ENCODE results near the gene IL27RA. TPM values are rescaled to one million over a fixed set of nuclear protein-coding genes. Genes with fewer than 3 reads are reported as not detected.
A peak's percentile ranks its signal among the peaks of the same experiment; 100 is the strongest.

IL27RA gene
- total and polyA plus RNA-seq, 11 donors = 2.4 to 8.2 (median 4.2) TPM

DNA sequence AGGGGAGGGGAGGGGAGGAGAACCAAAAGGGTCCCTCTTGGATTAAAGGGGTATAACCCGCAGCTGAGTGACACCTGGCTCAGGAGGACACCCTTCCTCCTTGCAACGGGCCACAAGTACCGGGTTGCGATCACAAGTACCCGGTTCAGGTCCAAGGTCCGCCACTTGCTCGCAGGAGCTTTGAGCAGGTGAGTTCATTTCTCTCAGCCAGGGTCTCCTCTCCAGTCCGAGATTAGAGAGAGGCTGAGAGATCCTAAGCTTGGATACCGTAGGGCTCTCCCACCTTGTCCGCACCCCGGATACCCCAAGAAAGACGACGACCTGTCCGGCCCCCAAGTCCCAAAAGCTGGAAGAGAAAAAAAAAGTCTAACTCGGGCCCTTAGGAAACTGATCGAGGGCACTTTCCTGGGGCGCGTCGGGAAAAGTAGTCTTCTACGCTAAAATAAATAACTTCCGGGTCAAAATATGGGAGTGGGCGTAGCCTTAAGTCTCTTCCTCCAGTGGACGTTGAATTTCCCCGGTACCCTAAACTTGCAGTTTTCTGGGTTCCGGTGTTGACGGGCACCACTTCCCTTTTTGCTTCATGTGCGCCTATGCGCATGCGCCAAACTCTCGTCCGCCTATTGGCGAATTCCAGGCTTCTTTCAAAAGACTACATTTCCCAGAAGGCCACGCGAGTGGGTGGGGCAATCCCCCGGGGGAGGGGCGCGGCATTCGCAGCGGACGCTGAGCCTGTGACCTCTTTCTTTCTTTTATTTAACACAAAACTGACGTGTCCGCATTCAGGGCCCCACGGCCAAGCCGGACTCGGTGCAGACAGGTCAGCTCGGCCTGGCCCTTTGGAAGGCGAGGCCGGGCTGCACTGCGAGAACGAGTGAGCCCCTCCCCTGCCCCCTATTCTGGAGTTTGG is 49.6 kb downstream of the IL27RA start:
- peak overlapping the region; percentile 81 to 97 (median 92) for H3K27ac ChIP-seq
- no peaks in the 10 kb centered on the region for H3K27me3 ChIP-seq
- peak in 1 of 2 donors; percentile 85 for TF ChIP-seq POLR2A (IDR thresholded peaks at IDR 0.05)
- TF ChIP-seq, protein P1, sequence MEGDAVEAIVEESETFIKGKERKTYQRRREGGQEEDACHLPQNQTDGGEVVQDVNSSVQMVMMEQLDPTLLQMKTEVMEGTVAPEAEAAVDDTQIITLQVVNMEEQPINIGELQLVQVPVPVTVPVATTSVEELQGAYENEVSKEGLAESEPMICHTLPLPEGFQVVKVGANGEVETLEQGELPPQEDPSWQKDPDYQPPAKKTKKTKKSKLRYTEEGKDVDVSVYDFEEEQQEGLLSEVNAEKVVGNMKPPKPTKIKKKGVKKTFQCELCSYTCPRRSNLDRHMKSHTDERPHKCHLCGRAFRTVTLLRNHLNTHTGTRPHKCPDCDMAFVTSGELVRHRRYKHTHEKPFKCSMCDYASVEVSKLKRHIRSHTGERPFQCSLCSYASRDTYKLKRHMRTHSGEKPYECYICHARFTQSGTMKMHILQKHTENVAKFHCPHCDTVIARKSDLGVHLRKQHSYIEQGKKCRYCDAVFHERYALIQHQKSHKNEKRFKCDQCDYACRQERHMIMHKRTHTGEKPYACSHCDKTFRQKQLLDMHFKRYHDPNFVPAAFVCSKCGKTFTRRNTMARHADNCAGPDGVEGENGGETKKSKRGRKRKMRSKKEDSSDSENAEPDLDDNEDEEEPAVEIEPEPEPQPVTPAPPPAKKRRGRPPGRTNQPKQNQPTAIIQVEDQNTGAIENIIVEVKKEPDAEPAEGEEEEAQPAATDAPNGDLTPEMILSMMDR (IDR thresholded peaks at IDR 0.05) = no peak
- H3K9me3 ChIP-seq = no peaks in the 10 kb centered on the region
- peaks cover 4 to 31% (median 17%) of the 10 kb centered on the region in 12 donors for H3K4me1 ChIP-seq
- peak; percentile 92 to 98 (median 94) for ATAC-seq
- peak; percentile 98 to 100 (median 99) for DNase-seq
- no peaks in the 10 kb centered on the region for H3K36me3 ChIP-seq
- intact Hi-C loops (cut with DNase I) = loop anchor here in 3 of 10 donors (5.0 to 10.0 kb wide), 2 partner anchors 36 to 306 kb away; partner anchors contain the start of genes PRKACA (in 3 of the 3) and C19orf53 (in 1 of the 3)
- WGBS, 4 donors = 0 to 1% (median 0%) methylated on average over 48 to 50 of the region's 50 CpGs
- peak overlapping the region; percentile 27 to 95 (median 72) for H3K4me3 ChIP-seq

DNA sequence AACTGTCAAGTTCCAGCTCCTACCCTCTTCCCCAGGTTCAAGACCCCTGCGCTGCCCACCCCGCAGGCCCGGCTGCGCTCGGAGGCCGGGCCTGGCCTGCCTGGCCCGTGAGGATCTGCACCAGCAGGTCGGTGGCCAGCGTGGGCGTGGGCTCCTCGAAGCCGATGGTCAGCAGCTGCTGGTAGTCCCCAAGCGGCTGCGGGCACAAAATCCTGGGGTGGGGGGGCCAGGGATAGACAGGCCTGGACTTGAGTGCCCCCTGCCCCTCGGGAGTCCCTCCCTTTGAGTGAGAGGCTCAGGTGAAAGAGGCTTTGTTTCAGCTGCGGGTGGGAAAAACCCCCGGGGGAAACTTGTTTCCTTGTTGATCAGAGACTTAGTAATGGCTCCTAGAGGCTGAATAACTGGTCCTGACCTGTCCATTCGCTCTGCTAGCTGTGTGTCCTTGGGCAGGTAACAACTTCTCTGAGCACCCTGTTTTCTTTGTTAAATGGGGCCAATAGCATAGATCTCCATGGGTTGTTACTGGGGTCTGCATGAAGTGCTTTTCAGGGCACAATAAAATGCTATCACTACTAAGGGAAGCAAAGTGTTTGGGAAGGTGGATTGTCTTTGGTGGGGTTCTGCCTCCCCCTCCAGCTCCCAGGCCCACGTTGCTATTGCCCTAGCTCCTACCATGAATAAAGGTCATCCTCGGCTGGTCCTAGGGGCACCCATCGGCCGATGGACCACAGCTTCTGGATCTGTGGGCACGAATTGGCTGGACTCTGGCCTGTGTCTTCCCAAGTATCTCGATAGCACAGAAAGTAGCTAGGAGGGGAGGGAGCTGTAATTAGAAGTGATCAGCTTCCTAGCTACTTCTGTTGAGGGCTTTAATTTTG is 50.5 kb downstream of the IL27RA start:
- Histone ChIP-seq H3K9me3 (no peaks in the 10 kb centered on the region), H3K27ac (peak overlapping the region; percentile 81 to 97 (median 92)), H3K36me3 (peaks cover 0 to 5% (median 0%) of the 10 kb centered on the region in 9 donors), H3K27me3 (no peaks in the 10 kb centered on the region), H3K4me1 (peaks cover 4 to 31% (median 17%) of the 10 kb centered on the region in 12 donors), H3K4me3 (peak overlapping the region; percentile 27 to 95 (median 72))
- intact Hi-C loops (cut with DNase I) = loop anchor here in 3 of 10 donors (5.0 to 10.0 kb wide), 2 partner anchors 35 to 307 kb away; partner anchors contain the start of genes PRKACA (in 3 of the 3) and C19orf53 (in 1 of the 3)
- 16 to 22% (median 20%) methylated on average over 23 to 24 of the region's 24 CpGs for WGBS, 4 donors
- no peak for TF ChIP-seq POLR2A (IDR thresholded peaks at IDR 0.05)
- TF ChIP-seq, protein P1 (IDR thresholded peaks at IDR 0.05) = no peak
- peak in 1 of 4 donors; percentile 40 for ATAC-seq
- peak in 3 of 5 donors; percentile 55 to 76 (median 56) for DNase-seq

DNA sequence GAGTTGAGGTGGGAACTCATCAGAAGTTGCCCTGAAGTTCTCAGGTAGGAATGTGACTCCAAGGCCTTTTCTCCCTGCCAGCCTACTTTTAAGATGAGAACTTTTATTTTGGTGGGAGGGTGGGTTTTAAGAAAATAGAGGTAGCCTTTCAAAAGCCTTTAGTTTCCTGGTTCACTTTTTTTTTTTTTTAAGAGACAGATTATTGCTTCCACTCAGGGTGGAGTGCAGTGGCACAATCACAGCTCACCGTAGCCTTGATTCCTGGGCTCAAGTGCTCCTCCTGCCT is 51.1 kb downstream of the IL27RA start:
- Histone ChIP-seq H3K27ac (peak overlapping the region in 6 of 12 donors; percentile 81 to 96 (median 92)), H3K4me1 (peaks cover 4 to 31% (median 17%) of the 10 kb centered on the region in 12 donors), H3K36me3 (peaks cover 0 to 9% (median 3%) of the 10 kb centered on the region in 9 donors), H3K9me3 (no peaks in the 10 kb centered on the region), H3K4me3 (peak overlapping the region in 7 of 12 donors; percentile 61 to 95 (median 73)), H3K27me3 (no peaks in the 10 kb centered on the region)
- TF ChIP-seq, protein P1 (IDR thresholded peaks at IDR 0.05) = no peak
- no peak for TF ChIP-seq POLR2A (IDR thresholded peaks at IDR 0.05)
- ATAC-seq (no peak), DNase-seq (no peak)
- intact Hi-C loops (cut with DNase I) = loop anchor here in 3 of 10 donors (5.0 to 10.0 kb wide), 2 partner anchors 35 to 308 kb away; partner anchors contain the start of genes PRKACA (in 3 of the 3) and C19orf53 (in 1 of the 3)
- WGBS, 4 donors = 0 to 81% (median 70%) methylated on average over 1 of the region's 1 CpG

All from heart left ventricle (tissue), 16 donors.